Measurements from ENCODE around the gene GFM1.

GFM1 gene
- 84.0 to 219 reads per million in 2 experiments for total RNA-seq

DNA sequence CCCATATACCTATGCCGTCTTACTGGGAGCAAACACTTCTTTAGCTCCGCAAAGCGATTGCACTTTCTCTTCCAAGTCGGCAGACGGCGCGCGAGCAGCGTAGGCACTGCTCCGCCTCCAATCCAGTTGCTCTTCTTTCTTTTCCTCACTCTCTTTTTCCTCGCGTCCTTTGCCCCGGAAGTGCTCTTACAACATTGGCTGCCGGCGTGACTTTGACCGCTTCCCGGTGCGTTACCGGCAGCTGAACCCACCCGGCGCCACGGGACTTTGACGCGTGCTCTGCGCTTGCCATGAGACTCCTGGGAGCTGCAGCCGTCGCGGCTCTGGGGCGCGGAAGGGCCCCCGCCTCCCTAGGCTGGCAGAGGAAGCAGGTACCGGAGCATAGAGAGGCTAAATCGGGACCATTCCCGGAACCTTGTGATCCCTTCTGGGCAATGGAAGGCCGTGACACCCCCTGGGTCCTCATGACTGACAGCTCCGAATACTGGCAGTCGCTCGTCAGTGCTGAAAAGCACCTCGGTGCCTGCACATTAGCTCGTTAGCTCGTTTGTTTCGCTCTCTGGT is at the start of gene GFM1:
GFM1 (plus strand) TSS at position 183 of the 564 bp plus-strand sequence; CDS start at position 291, 108 bp downstream.
- DNase-seq (ENCODE audit: low read depth), result peak; percentile 87

DNA sequence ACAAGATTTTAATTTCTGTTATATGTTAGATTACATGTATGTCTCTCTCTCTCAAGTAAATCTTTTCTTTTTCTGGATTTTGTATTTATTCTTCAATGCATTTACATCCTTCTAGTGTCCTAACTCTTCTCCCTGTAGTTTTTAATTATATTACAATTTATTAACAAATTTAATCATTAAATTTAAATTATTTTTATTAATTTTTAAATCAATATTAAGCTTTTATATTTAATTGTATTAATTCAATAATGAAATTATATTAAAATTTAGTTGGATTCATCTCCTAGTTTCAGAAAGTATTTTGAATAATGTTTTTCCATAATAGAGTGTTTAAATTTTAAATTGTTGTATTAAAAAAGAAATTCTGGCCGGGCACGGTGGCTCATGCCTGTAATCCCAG is 43.5 kb upstream of the GFM1 start:
- no peak for DNase-seq (ENCODE audit: low read depth)

GRCh38 chr3:158602227-158602626 is 42.1 kb upstream of the GFM1 start:
- DNase-seq (ENCODE audit: low read depth), result no peak

- no peak for DNase-seq (ENCODE audit: low read depth)
Observed at GRCh38 chr3:158617982-158618875, 26.1 kb upstream of the GFM1 start.

DNA sequence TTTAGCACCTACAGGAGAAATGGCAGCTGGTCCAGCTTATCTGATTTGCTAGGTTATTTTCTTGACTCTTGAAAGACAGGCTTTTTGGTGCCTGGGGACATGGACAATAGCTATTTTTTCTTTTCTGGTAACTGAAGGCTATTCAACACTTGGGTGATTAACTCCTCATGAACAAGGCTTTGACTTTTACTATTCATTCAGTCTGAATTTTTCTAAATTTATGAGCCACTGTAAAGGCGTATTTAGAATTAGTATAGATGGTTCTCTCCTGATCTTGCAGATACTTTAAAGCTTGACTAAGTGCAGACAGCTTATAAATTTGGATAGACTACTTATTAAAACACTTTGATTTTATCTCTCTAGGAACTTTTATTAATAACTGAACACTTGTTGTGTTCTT is 18.4 kb upstream of the GFM1 start:
- DNase-seq (ENCODE audit: low read depth), result no peak

DNA sequence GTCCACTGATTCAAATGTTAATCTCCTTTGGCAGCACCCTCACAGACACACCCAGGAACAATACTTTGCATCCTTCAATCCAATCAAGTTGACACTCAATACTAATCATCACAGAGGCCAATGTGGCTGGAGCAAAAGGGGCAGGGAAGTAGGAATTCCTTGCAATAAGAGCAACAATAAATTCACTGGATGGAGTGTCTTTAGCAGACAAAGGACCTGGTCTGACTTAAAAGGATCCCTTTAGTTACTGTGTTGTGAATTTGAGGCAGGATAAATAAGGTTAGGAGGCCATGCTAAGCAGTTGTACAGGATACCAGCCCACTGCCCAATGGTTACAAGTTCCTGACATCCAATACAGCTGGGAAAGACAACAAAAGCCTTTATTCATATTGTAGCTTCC is 12.3 kb upstream of the GFM1 start:
- DNase-seq (ENCODE audit: low read depth), result no peak

- no peak for DNase-seq (ENCODE audit: low read depth)
Observed at GRCh38 chr3:158640646-158641045, 3.7 kb upstream of the GFM1 start.

- no peak for DNase-seq (ENCODE audit: low read depth)
Observed at GRCh38 chr3:158642005-158642404, 2.3 kb upstream of the GFM1 start.

DNA sequence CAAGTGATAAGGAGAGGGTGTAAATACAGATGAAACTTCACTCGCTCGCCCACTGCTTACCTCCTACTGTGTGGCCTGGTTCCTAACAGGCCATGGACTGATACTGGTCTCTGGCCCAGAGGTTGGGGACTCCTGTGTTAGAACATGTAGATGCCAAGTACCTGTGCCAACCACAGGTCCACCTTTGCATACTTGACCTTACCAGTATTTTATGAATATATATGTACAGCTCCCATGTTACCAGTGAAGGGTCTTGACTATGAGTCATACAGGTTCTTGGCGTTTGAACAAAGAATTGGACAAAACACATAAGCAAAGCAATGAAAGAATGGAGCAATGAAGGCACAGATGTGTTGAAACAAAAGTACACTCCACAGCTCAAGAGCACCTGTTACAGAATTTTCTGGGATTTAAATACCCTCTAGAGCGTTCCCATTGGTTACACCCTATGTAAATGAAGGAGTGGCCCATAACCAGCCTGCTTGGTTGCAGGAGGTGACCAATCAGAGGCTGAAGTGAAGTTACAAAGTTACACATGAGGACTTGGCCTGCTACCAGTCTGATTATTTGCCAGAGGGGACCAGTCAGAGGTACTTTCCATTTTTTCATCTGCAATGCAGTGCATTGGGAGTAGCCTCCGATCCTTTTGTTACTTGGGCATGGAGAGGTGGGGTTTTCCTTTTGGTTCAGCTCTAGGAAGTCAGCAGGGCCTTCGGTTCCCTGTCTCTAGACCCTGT is 1.7 kb upstream of the GFM1 start:
- DNase-seq (ENCODE audit: low read depth), result no peak

GRCh38 chr3:158649791-158650190 is 5.5 kb downstream of the GFM1 start:
- no peak for DNase-seq (ENCODE audit: low read depth)

DNA sequence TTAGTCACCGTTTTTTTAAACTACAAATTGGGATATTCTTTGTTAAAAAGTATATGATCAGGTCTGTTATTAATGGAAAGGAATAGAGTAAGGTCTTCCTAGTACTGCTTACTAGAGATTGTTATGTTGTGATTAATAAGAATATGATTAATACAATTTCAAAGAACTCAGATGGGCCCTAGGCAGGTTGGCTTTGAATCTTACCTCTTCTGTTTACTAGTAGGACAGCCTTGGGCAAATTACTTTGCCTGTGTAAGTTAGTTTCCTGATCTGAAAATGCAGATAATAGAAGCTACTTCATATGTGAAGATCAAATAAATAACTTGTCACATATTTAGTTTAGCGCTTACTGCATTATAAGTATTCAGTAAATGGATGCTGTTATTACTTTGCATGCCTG is 6.9 kb downstream of the GFM1 start:
- no peak for DNase-seq (ENCODE audit: low read depth)

GRCh38 chr3:158652463-158652862 is 8.1 kb downstream of the GFM1 start:
- DNase-seq (ENCODE audit: low read depth), result no peak

GRCh38 chr3:158658889-158659288 is 14.6 kb downstream of the GFM1 start:
- DNase-seq (ENCODE audit: low read depth), result no peak

DNA sequence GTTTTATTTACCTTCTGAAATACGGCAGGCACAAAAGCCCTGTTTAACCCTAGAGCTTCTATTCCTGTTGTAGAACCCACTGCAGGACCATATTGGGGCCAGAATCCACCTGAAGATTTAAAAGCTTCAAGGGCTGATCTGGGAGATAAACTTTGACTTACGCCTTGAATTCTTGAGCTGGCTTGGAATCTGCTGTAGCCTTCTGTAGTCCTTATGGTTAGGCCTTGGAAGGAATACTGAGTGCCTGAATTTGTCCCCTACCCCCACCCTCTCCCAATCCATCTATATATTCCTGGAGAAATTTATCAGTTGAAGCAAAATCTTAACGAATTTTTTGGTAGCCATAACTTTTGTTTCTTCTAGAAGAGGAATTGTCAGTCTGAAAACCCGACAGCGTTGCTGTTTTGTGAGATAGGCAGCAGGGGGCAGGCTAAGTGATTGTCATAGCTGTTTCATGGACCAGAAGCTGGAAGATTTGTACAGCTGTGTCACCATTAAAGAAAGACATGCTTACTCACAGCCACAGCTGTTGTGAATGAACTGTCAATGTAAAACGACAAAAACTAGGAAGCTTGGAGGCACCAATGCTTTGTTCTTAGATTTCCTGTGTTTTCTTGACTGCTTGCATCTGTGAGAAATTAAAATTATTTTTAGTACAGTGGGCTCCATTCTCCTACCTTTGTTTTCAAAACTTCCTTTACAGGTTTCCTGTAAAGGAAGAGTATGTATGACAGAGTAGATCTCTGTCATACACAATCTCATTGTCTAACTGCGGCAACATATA is 15.3 kb downstream of the GFM1 start:
- DNase-seq (ENCODE audit: low read depth), result peak; percentile 38

- DNase-seq (ENCODE audit: low read depth), result no peak
Observed at GRCh38 chr3:158660711-158661110, 16.4 kb downstream of the GFM1 start.

GRCh38 chr3:158663246-158663645 is 18.9 kb downstream of the GFM1 start:
- no peak for DNase-seq (ENCODE audit: low read depth)

DNA sequence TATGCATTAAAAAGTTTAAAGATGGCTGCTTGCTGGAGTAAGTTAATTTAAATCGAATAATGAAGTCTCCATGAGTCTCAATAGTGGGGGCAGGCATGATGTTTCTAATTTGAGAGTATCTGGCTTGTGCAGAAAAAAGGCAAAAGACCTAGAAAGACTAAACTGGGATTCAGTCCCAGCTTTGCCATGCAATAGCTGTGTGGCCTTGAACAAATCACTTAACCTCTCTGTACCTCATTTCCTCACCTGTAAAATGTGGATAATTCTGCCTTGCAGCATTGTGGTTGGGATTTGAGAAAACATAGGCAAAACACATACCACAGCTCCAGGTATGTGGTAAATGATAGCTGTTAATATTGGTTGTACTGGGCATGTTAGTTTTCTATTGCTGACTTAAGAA is 19.5 kb downstream of the GFM1 start:
- no peak for DNase-seq (ENCODE audit: low read depth)

- DNase-seq (ENCODE audit: low read depth), result no peak
Observed at GRCh38 chr3:158666416-158666815, 22.1 kb downstream of the GFM1 start.

GRCh38 chr3:158668506-158668905 is 24.2 kb downstream of the GFM1 start:
- DNase-seq (ENCODE audit: low read depth), result no peak

DNA sequence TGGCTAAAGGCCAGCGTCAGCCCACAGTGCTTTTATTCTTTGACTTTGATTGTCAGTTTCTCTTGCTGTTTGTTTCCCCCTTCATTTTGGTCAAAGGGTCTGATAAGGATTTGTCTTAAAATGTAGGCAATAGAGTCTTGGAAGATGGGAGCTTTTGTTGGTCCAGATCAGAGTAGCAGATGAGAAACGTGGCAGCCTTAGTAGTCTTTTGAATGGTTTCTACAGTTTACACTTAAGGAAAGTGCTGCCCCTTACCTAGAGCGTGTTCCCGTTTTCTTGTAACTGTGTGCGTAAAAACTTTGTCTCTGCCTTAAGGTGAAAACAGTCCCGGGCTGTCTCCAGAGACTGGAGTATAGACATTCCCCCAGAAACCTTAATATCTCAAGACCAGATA is 27.5 kb downstream of the GFM1 start:
- DNase-seq (ENCODE audit: low read depth), result no peak

DNA sequence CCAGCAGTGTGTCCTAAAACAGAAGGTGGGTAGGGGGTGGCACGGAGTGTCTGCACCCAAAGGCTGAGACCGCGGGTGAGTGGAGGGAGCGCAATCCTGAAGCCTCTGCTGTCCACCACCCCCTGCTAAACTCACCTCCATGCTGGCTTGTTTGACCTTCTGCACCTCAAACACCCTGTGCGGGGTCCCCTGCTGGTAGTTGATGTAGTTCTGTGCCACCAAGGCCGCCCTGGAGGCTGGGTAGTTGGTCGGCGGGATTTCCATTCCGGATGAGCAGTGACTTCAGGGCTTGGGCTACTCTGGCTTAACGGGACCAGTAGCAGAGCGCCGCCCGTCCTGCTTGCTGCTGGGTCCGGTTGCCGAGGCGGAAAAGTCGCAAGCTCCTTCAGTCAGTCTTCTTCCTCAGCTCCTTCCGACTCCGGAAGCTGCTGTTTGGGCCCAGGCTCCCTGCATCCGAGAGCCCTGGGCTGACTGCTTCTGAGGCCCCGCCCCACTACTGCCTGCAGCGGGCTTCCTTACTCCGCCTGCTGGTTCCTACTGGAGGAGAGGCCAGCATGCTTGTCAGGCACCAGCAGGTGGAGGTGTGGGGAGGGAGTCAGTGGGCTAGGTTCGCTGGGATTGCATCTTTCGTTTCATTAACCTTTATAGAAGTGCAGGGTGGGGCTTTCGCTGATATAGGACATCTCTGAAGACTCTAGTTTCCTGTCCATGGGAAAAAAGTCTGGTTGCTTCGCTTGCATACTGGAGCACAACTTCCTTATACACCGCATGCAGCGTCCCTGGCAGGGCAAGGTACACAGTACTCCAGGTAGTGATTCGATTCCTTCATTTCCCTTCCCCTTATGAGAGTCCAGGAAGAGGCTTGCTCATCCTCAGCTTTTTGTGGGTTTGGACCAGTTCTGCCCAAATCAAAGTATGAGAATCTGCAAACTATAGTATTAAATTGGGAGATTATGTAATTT is 28.2 kb downstream of the GFM1 start, which contains the start of gene LXN:
LXN (minus strand) TSS at position 434 of the 962 bp plus-strand sequence; CDS start at position 264, 170 bp downstream.
- peak; percentile 79 for DNase-seq (ENCODE audit: low read depth)
